Measurements from ENCODE around the gene ZKSCAN4. TPM values are rescaled to one million over a fixed set of nuclear protein-coding genes. Genes with fewer than 3 reads are reported as not detected.

Gene ZKSCAN4
- total RNA-seq, 2 donors from 2014 or later = 2.7 to 5.8 TPM

DNA sequence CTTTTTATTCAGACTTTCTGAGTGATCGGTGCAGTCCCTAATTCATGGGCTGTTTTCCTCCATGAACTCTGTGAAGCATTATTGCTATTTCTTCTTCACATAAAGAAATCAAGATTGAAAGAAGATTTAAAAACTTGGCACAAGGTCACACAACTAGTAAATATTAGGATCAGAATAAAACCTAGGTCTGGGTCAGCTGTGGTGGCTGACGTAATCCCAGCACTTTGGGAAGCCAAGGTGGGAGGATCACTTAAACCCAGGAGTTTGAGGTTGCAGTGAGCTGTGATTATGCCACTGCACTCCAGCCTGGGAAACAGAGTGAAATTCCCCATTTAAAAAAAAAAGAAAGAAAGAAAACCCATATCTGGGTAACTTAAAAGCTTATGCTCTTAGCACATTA, 25.6 kb downstream of the ZKSCAN4 start:
- H3K4me3 ChIP-seq = no peak overlapping the region
- no peaks in the 10 kb centered on the region for H3K4me1 ChIP-seq (replicated peaks)
- H3K27ac ChIP-seq = no peak overlapping the region
- TF ChIP-seq, protein P1, sequence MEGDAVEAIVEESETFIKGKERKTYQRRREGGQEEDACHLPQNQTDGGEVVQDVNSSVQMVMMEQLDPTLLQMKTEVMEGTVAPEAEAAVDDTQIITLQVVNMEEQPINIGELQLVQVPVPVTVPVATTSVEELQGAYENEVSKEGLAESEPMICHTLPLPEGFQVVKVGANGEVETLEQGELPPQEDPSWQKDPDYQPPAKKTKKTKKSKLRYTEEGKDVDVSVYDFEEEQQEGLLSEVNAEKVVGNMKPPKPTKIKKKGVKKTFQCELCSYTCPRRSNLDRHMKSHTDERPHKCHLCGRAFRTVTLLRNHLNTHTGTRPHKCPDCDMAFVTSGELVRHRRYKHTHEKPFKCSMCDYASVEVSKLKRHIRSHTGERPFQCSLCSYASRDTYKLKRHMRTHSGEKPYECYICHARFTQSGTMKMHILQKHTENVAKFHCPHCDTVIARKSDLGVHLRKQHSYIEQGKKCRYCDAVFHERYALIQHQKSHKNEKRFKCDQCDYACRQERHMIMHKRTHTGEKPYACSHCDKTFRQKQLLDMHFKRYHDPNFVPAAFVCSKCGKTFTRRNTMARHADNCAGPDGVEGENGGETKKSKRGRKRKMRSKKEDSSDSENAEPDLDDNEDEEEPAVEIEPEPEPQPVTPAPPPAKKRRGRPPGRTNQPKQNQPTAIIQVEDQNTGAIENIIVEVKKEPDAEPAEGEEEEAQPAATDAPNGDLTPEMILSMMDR (IDR thresholded peaks at IDR 0.05) = no peak
- TF ChIP-seq POLR2A (IDR thresholded peaks at IDR 0.05) (no peak), POLR2AphosphoS5 (IDR thresholded peaks at IDR 0.05) (no peak)
- H3K9me3 ChIP-seq = no peaks in the 10 kb centered on the region
- intact Hi-C loops (cut with DNase I) = loop anchor here (5.0 to 10.0 kb wide), 2 partner anchors 84 to 128 kb away; partner anchors contain the start of gene ZKSCAN8
- H3K27me3 ChIP-seq (replicated peaks; ENCODE audit: insufficient read depth) = no peaks in the 10 kb centered on the region
- 88% methylated on average over 2 of the region's 2 CpGs for WGBS
- no peak for DNase-seq (ENCODE audit: low spot score)
- H3K36me3 ChIP-seq = no peaks in the 10 kb centered on the region

DNA sequence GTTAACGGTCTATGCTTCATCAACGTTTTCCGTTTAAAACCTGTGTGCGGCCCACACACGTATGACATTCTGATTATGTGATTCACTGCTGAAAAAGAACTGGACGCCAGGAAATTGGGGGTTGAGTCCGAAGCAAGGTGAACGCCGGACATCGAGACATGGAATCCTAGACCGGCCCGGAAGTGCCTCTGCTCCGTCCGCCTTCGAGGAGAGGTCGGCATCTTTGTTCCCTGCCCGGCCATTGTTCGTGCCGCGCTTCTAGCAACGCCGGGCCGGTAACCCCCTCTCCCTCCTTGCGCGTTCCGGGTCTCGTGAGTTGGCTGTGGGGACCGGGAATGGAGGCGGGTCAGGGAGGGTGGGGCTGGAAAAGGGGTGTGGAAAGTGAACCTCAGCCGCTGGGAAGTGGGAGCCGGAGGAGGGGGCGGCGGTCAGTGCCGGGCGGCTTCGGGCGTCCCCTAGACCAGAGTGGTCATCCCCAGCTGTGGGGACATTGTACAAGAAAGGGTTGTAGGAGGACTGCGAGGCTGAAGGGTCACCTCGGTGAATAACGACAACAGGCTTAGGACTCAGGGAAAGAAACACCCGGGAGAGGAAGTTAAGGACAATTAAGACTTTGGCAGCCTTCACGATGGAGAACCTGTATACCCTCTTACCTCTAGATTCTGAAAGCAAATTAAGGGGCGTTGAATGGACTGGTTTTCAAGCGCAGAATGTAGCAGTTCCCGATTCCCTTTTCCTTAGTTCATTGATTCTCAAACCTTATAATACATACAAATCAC, 26.8 kb downstream of the ZKSCAN4 start, which contains the start of gene ZSCAN9:
Gene ZSCAN9, plus strand, starts transcription at position 220 of the 779 bp plus-strand sequence. CDS start 1,810 bp downstream, outside the sequence.
- Histone ChIP-seq H3K4me1 (replicated peaks) (no peaks in the 10 kb centered on the region), H3K9me3 (no peaks in the 10 kb centered on the region), H3K4me3 (peak within 1 kb of the TSS; percentile 67 to 77), H3K27me3 (replicated peaks; ENCODE audit: insufficient read depth) (no peaks in the 10 kb centered on the region), H3K27ac (peak within 1 kb of the TSS; percentile 78 to 81), H3K36me3 (no peaks in the 10 kb centered on the region)
- under 1% methylated on average over 45 of the region's 45 CpGs for WGBS
- intact Hi-C loops (cut with DNase I) = loop anchor here (5.0 to 10.0 kb wide), 2 partner anchors 83 to 130 kb away; partner anchors contain the start of gene ZKSCAN8
- DNase-seq (ENCODE audit: low spot score) = peak; percentile 78
- TF ChIP-seq POLR2A (IDR thresholded peaks at IDR 0.05) (no peak), POLR2AphosphoS5 (IDR thresholded peaks at IDR 0.05) (peak; percentile 83)

DNA sequence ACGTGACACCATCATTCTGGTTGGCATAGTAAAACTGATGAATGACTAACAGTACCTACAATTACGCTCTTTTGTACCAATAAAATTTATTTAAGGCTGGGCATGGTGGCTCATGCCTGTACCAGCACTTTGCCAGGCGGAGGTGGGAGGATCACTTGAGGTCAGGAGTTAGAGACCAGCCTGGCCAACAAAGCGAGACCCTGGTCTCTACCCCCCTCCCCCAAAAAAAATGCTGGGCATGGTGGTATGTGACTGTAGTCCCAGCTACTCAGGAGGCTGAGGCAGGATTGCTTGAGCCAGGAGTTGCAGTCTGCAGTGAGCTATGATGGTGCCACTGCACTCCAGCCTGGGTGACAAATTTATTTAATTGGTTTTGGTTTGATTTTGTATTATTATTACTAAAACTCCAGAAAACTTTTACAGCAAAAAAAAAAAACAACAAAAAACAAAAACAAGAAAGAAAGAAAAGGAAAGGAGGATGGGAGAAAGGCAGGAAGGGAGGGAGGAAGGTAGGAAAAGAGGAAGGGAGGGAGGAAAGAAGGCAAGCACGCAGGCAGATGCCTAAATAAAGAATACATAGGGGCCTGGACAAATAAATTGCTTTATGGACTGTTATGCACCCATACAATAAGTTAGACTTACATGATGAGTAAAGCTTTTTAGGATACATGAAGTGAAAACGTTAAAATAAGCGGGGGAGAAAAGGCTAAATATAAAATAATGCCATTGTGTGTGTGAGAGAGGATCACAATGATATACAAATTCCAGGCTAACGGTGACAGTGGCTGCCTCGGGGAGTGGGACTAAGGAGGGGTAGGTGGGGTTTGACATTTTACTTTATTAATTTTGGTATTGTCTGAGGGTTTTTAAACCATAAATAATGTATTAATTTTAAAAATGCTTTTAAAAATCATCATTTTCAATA, 27.7 kb downstream of the ZKSCAN4 start:
- H3K27ac ChIP-seq = peak overlapping the region; percentile 78 to 81
- intact Hi-C loops (cut with DNase I) = loop anchor here (5.0 to 10.0 kb wide), 2 partner anchors 82 to 130 kb away; partner anchors contain the start of gene ZKSCAN8
- H3K4me3 ChIP-seq = peak overlapping the region; percentile 67 to 77
- H3K27me3 ChIP-seq (replicated peaks; ENCODE audit: insufficient read depth) = no peaks in the 10 kb centered on the region
- TF ChIP-seq POLR2A (IDR thresholded peaks at IDR 0.05) = no peak
- TF ChIP-seq, protein P1 (IDR thresholded peaks at IDR 0.05) = no peak
- no peak for TF ChIP-seq POLR2AphosphoS5 (IDR thresholded peaks at IDR 0.05)
- H3K4me1 ChIP-seq (replicated peaks) = no peaks in the 10 kb centered on the region
- no peaks in the 10 kb centered on the region for H3K36me3 ChIP-seq
- DNase-seq (ENCODE audit: low spot score) = no peak
- no peaks in the 10 kb centered on the region for H3K9me3 ChIP-seq
- 42% methylated on average over 9 of the region's 9 CpGs for WGBS

DNA sequence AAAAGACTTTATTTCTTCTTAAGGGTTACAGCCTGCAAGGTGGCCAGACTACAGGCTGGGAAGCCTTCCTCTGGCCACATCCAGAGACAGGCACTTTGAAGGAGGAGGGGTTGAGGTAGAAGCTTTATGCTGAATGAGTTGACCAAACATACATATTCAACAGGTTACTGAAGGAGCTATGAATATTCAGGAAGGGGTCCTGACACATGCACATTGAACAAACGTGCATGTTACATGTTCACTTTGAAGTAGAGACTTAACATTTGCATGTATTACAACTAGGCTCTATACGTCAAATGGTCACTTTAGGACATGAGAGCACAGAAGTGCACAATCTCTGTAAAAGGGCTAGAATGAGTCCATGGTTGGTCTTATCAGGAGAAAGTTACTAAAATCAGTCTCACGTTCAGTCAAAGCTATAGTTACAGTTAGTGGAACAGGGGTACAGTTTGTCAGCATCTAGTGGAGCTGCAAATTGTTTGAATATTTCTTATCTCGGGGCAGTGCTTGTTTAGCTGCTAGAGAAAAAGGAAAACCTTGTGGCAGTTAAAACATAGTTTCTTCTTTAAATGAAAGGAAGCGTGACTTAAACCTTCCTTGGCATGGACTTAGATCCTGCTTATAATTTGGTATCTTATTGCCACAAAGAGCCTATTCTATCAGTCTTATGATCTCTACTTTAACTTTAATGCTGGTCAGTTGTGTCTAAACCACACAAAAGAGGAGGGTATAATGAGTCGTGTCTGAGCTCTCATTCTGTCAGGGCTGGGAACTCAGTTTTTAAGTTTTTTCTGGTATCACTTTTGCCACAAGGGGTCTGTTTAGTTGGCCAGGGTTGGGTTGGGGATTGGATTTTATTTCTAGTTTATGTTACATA, 31.6 kb downstream of the ZKSCAN4 start:
- no peak for DNase-seq (ENCODE audit: low spot score)
- H3K4me1 ChIP-seq (replicated peaks) = no peaks in the 10 kb centered on the region
- no peaks in the 10 kb centered on the region for H3K9me3 ChIP-seq
- H3K4me3 ChIP-seq = no peak overlapping the region
- H3K27ac ChIP-seq = no peak overlapping the region
- whole genome bisulfite sequencing = 35% methylated on average over 6 of the region's 6 CpGs
- no peaks in the 10 kb centered on the region for H3K27me3 ChIP-seq (replicated peaks; ENCODE audit: insufficient read depth)
- TF ChIP-seq POLR2AphosphoS5 (IDR thresholded peaks at IDR 0.05) = no peak
- no peak for TF ChIP-seq POLR2A (IDR thresholded peaks at IDR 0.05)
- TF ChIP-seq, protein P1 (IDR thresholded peaks at IDR 0.05) = no peak
- no peaks in the 10 kb centered on the region for H3K36me3 ChIP-seq
- intact Hi-C loops (cut with DNase I) = loop anchor here (10.0 kb wide), 1 partner anchor 134 kb away; no protein-coding TSS in a partner anchor
